Endodermal cell (in vitro differentiated cells): ENCODE results near the gene GGT1. TPM values are rescaled to one million over a fixed set of nuclear protein-coding genes. Genes with fewer than 3 reads are reported as not detected.
"Not testable (repeated sequence)": the region's sequence is repeated elsewhere in the genome, so short reads cannot be mapped to it uniquely, and the experiment has no call there.

ENCODE experiments used
- DNase-seq: peaks from one replicate; pipeline ENCODE4 v3.0.0-alpha.2; 2017
- H3K27ac ChIP-seq: 2 replicates; pipeline ENCODE4 v1.5.1; 2013; ENCODE audit warnings: mild to moderate bottlenecking, low read depth, low read length, moderate library complexity
- H3K27me3 ChIP-seq: 2 replicates; pipeline ENCODE4 v1.6.1; 2013; ENCODE audit warnings: mild to moderate bottlenecking, low read length, moderate library complexity; ENCODE audit not compliant: insufficient read depth, control insufficient read depth, poor library complexity, severe bottlenecking
- H3K36me3 ChIP-seq: 2 replicates; pipeline ENCODE4 v1.7.0; 2013; ENCODE audit warnings: mild to moderate bottlenecking, low read length, moderate library complexity; ENCODE audit not compliant: control insufficient read depth, insufficient read depth
- H3K4me1 ChIP-seq: one replicate; pipeline ENCODE4 v1.7.0; 2013; ENCODE audit warnings: low read length; ENCODE audit not compliant: control insufficient read depth, insufficient read depth
- H3K4me3 ChIP-seq: 2 replicates; pipeline ENCODE4 v1.5.1; 2013; ENCODE audit warnings: mild to moderate bottlenecking, low read length, moderate library complexity
- H3K9ac ChIP-seq: 2 replicates; pipeline ENCODE4 v1.6.1; 2013; ENCODE audit warnings: mild to moderate bottlenecking, low read length, moderate library complexity; ENCODE audit not compliant: poor library complexity, severe bottlenecking; ENCODE audit errors: extremely low read depth
- H3K9me3 ChIP-seq: 2 replicates; pipeline ENCODE4 v1.6.1; 2013; ENCODE audit warnings: mild to moderate bottlenecking, low read length, moderate library complexity; ENCODE audit not compliant: control insufficient read depth
- H3K27ac Mint-ChIP-seq: 2 replicates; pipeline ENCODE4 v1.8.0; 2020; ENCODE audit warnings: mixed read lengths
- H3K27me3 Mint-ChIP-seq: 2 replicates; pipeline ENCODE4 v1.8.0; 2021; ENCODE audit warnings: mild to moderate bottlenecking, mixed read lengths; ENCODE audit not compliant: insufficient read depth
- H3K36me3 Mint-ChIP-seq: 2 replicates; pipeline ENCODE4 v1.8.0; 2020; ENCODE audit warnings: low read depth, mixed read lengths
- H3K4me1 Mint-ChIP-seq: 2 replicates; pipeline ENCODE4 v1.8.0; 2020; ENCODE audit warnings: mixed read lengths
- H3K4me3 Mint-ChIP-seq: 2 replicates; pipeline ENCODE4 v1.8.0; 2020; ENCODE audit warnings: mild to moderate bottlenecking, moderate library complexity, mixed read lengths
- H3K9me3 Mint-ChIP-seq: 2 replicates; pipeline ENCODE4 v1.8.0; 2020; ENCODE audit warnings: mild to moderate bottlenecking, mixed read lengths
- WGBS, 2 experiments: methylation state at CpG; one replicate each; pipeline versions ENCODE4 v1.1.5 to v1.1.7; 2013; ENCODE audit warnings: missing lambda C conversion rate in 2 of 2, mixed read lengths in 1 of 2; ENCODE audit not compliant: insufficient coverage in 1 of 2, insufficient read length in 1 of 2; 5-methylcytosine and 5-hydroxymethylcytosine counted together
- total RNA-seq, 2 donors: library from RNA; stranded (reverse); fragmentation: NEBNext Ultra II Directional in 1 of 2; extraction: Animal tissue kit (Norgen Biotek cat#: 25700) in 1 of 2; gene quantifications; 2 replicates in 1 of 2; 3 replicates in 1 of 2; pipeline ENCODE4 v1.2.1, GENCODE V29; 2021
- TF ChIP-seq, protein P1 (sequence below): fragments of 200-600 bp; sonication (generic); conservative IDR thresholded peaks from 2 replicates; pipeline ENCODE4 v1.5.0; 2021; ENCODE audit warnings: antibody characterized with exemption, mild to moderate bottlenecking

GGT1 gene
- total RNA-seq, 2 donors from 2014 or later = 22.4 to 52.8 TPM

GRCh38 chr22:24649371-24649770, 46.4 kb downstream of the GGT1 start:
- not testable (repeated sequence) for H3K9me3 Mint-ChIP-seq, H3K4me1 ChIP-seq, H3K9ac ChIP-seq, H3K36me3 ChIP-seq, H3K27me3 ChIP-seq, H3K9me3 ChIP-seq, H3K4me3 Mint-ChIP-seq, H3K4me3 ChIP-seq, H3K27ac Mint-ChIP-seq, H3K36me3 Mint-ChIP-seq, DNase-seq, H3K27ac ChIP-seq, H3K27me3 Mint-ChIP-seq, H3K4me1 Mint-ChIP-seq
- 100% methylated on average over 1 of the region's 4 CpGs; no CpG with 5 or more reads in 1 of the 2 experiments for whole genome bisulfite sequencing, 2 experiments

GRCh38 chr22:24650884-24651283, 47.9 kb downstream of the GGT1 start:
- not testable (repeated sequence) for H3K27ac Mint-ChIP-seq, H3K36me3 Mint-ChIP-seq, H3K36me3 ChIP-seq, H3K27me3 ChIP-seq, DNase-seq, H3K9me3 ChIP-seq, H3K4me1 ChIP-seq, H3K4me3 ChIP-seq, H3K9me3 Mint-ChIP-seq, H3K27ac ChIP-seq, H3K27me3 Mint-ChIP-seq, H3K4me1 Mint-ChIP-seq, H3K9ac ChIP-seq, H3K4me3 Mint-ChIP-seq
- TF ChIP-seq, protein P1, sequence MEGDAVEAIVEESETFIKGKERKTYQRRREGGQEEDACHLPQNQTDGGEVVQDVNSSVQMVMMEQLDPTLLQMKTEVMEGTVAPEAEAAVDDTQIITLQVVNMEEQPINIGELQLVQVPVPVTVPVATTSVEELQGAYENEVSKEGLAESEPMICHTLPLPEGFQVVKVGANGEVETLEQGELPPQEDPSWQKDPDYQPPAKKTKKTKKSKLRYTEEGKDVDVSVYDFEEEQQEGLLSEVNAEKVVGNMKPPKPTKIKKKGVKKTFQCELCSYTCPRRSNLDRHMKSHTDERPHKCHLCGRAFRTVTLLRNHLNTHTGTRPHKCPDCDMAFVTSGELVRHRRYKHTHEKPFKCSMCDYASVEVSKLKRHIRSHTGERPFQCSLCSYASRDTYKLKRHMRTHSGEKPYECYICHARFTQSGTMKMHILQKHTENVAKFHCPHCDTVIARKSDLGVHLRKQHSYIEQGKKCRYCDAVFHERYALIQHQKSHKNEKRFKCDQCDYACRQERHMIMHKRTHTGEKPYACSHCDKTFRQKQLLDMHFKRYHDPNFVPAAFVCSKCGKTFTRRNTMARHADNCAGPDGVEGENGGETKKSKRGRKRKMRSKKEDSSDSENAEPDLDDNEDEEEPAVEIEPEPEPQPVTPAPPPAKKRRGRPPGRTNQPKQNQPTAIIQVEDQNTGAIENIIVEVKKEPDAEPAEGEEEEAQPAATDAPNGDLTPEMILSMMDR = peak; percentile 61
- WGBS, 2 experiments = no CpG with 5 or more reads among the region's 10 CpGs

DNA sequence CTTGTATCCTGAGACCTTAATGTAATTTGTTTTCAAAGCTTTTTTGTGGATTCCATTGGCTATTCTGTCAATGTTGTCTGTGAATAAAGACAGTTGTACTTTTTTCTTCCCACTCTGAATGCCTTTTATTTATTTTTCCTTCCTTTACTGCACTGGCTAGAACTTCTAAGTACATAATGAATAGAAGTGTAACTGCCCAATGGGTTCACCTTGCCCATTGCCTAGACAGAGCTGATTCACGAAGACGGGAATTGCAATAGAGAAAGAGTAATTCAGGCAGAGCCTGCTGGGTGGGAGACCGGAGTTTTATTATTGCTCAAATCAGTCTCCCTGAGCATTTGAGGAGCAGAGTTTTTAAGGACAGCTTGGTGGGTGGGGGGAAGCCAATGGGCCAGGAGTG, 62.4 kb downstream of the GGT1 start:
- not testable (repeated sequence) for H3K27me3 ChIP-seq, H3K27ac ChIP-seq, H3K4me1 ChIP-seq, H3K4me3 Mint-ChIP-seq, DNase-seq, H3K27ac Mint-ChIP-seq, H3K4me3 ChIP-seq, H3K9me3 Mint-ChIP-seq, H3K36me3 ChIP-seq, H3K36me3 Mint-ChIP-seq, H3K4me1 Mint-ChIP-seq, H3K9ac ChIP-seq, H3K9me3 ChIP-seq, H3K27me3 Mint-ChIP-seq
- WGBS, 2 experiments = 81 to 86% methylated on average over 2 to 3 of the region's 3 CpGs

DNA sequence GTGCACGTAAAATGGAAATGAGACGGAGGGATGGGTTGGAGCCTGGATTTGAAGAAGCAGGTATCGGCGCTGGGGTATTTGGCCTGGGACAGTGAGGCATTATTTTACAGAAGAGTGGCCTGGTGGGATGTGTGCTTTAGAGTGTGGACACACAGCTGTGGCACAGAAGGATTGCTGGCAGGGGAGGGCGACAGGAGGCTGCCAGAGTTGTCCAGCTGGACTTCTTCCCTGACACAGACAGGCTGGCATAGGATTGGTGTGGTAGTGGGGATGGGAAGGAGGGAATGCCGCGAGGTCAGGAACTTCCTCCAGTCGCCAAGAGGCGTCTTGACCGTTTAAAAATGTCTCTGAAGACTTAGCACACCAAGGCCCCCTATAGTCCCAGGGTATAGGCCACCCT, 64.9 kb downstream of the GGT1 start:
- H3K27me3 Mint-ChIP-seq, DNase-seq, H3K9me3 Mint-ChIP-seq, H3K36me3 Mint-ChIP-seq, H3K27ac ChIP-seq, H3K4me1 ChIP-seq, H3K4me3 Mint-ChIP-seq, H3K27me3 ChIP-seq, H3K9me3 ChIP-seq, H3K27ac Mint-ChIP-seq, H3K4me3 ChIP-seq, H3K4me1 Mint-ChIP-seq, H3K9ac ChIP-seq, H3K36me3 ChIP-seq: not testable (repeated sequence)
- 94% methylated on average over 2 of the region's 10 CpGs; no CpG with 5 or more reads in 1 of the 2 experiments for WGBS, 2 experiments

- H3K27ac ChIP-seq, H3K4me3 ChIP-seq, H3K4me1 ChIP-seq, H3K9me3 Mint-ChIP-seq, H3K27me3 ChIP-seq, H3K4me1 Mint-ChIP-seq, H3K9me3 ChIP-seq, H3K36me3 Mint-ChIP-seq, H3K27ac Mint-ChIP-seq, H3K9ac ChIP-seq, H3K36me3 ChIP-seq, H3K4me3 Mint-ChIP-seq, DNase-seq, H3K27me3 Mint-ChIP-seq: not testable (repeated sequence)
- no CpG with 5 or more reads among the region's 2 CpGs for WGBS, 2 experiments
These were observed 69.5 kb downstream of the GGT1 start for GRCh38 chr22:24672532-24672931.

Other genes with a start within 250 kb of the GGT1 start
- 1 to 10 TPM; 4.1 to 4.7 TPM for gene ADORA2A, start 175.6 kb upstream of the GGT1 start, total RNA-seq
- gene UPB1, start 107.9 kb upstream of the GGT1 start, total RNA-seq = under 1 TPM in 1 of 2 donors, not detected in 1; 0.40 TPM
- 10 to 100 TPM; 64.7 to 73.6 TPM for gene GUCD1, start 48.1 kb upstream of the GGT1 start, total RNA-seq
- gene SNRPD3, start 47.2 kb upstream of the GGT1 start, total RNA-seq = 100 to 1,000 TPM; 158 to 180 TPM
- gene LRRC75B, start 10.1 kb upstream of the GGT1 start, total RNA-seq = 10 to 100 TPM; 27.4 to 31.2 TPM
- not detected for gene PIWIL3, start 171.5 kb downstream of the GGT1 start, total RNA-seq
- gene SGSM1, start 203.0 kb downstream of the GGT1 start, total RNA-seq = 1 to 10 TPM; 1.6 to 3.0 TPM